ENCODE data around the gene APBA2. TPM values are rescaled to one million over a fixed set of nuclear protein-coding genes. Genes with fewer than 3 reads are reported as not detected.

Gene APBA2
- total RNA-seq, 2 donors from 2014 or later, result 0.77 to 1.0 TPM

GRCh38 chr15:28954466-28955159, 68.8 kb downstream of the APBA2 start:
- DNase-seq, result no peak
- Histone ChIP-seq H3K36me3 (no peaks in the 10 kb centered on the region), H3K9ac (ENCODE audit: low read depth in 2 of 2, low read length in 2 of 2) (no peak overlapping the region), H3K4me1 (no peaks in the 10 kb centered on the region), H3K27me3 (no peaks in the 10 kb centered on the region), H3K9me3 (no peaks in the 10 kb centered on the region), H3K4me3 (no peak overlapping the region), H3K27ac (no peak overlapping the region)
- TF ChIP-seq CTCF (IDR thresholded peaks at IDR 0.05), result no peak
- intact Hi-C loops (cut with DNase I), result no loop called here

- no peak for TF ChIP-seq CTCF (IDR thresholded peaks at IDR 0.05)
- Histone ChIP-seq H3K36me3 (no peaks in the 10 kb centered on the region), H3K27me3 (no peaks in the 10 kb centered on the region), H3K4me3 (no peak overlapping the region), H3K9me3 (no peaks in the 10 kb centered on the region), H3K9ac (ENCODE audit: low read depth in 2 of 2, low read length in 2 of 2) (no peak overlapping the region), H3K27ac (no peak overlapping the region), H3K4me1 (no peaks in the 10 kb centered on the region)
- intact Hi-C loops (cut with DNase I), result no loop called here
- DNase-seq, result no peak
These were observed 69.6 kb downstream of the APBA2 start for GRCh38 chr15:28955160-28955992.

GRCh38 chr15:28955993-28956421, 70.2 kb downstream of the APBA2 start:
- Histone ChIP-seq H3K4me1 (no peaks in the 10 kb centered on the region), H3K4me3 (no peak overlapping the region), H3K9ac (ENCODE audit: low read depth in 2 of 2, low read length in 2 of 2) (no peak overlapping the region), H3K27ac (no peak overlapping the region), H3K27me3 (no peaks in the 10 kb centered on the region), H3K36me3 (no peaks in the 10 kb centered on the region), H3K9me3 (no peaks in the 10 kb centered on the region)
- no peak for DNase-seq
- intact Hi-C loops (cut with DNase I), result no loop called here
- no peak for TF ChIP-seq CTCF (IDR thresholded peaks at IDR 0.05)

- Histone ChIP-seq H3K9ac (ENCODE audit: low read depth in 2 of 2, low read length in 2 of 2) (no peak overlapping the region), H3K4me1 (no peaks in the 10 kb centered on the region), H3K9me3 (no peaks in the 10 kb centered on the region), H3K36me3 (no peaks in the 10 kb centered on the region), H3K27ac (no peak overlapping the region), H3K4me3 (no peak overlapping the region), H3K27me3 (no peaks in the 10 kb centered on the region)
- no peak for TF ChIP-seq CTCF (IDR thresholded peaks at IDR 0.05)
- no peak for DNase-seq
- intact Hi-C loops (cut with DNase I), result no loop called here
These were observed 70.7 kb downstream of the APBA2 start for GRCh38 chr15:28956491-28956890.

- Histone ChIP-seq H3K36me3 (no peaks in the 10 kb centered on the region), H3K27ac (no peak overlapping the region), H3K4me3 (no peak overlapping the region), H3K9me3 (no peaks in the 10 kb centered on the region), H3K27me3 (no peaks in the 10 kb centered on the region), H3K9ac (ENCODE audit: low read depth in 2 of 2, low read length in 2 of 2) (no peak overlapping the region), H3K4me1 (no peaks in the 10 kb centered on the region)
- no peak for DNase-seq
- intact Hi-C loops (cut with DNase I), result no loop called here
- no peak for TF ChIP-seq CTCF (IDR thresholded peaks at IDR 0.05)
These were observed 72.1 kb downstream of the APBA2 start for GRCh38 chr15:28957606-28958498.

Data from colonic mucosa (tissue), 4 donors.